ENCODE measurements around the gene NYNRIN.

GRCh38 chr14:24397639-24398292, 1.0 kb upstream of the NYNRIN start:
- no peak for TF ChIP-seq CTCF (IDR thresholded peaks at IDR 0.05)
- TF ChIP-seq POLR2A (IDR thresholded peaks at IDR 0.05) = no peak

All from lower leg skin (tissue), 3 donors.